Natural killer cell (primary cell): ENCODE data around the gene PIK3AP1. TPM values are rescaled to one million over a fixed set of nuclear protein-coding genes. Genes with fewer than 3 reads are reported as not detected.

Experiments
- ATAC-seq, 3 donors: fragments of 150-1000 bp in 2 of 3; fragments of 200-7000 bp in 1 of 3; cut with Tn5 transposase; 1 replicate in 1 of 3; 2 replicates in 2 of 3; pipeline ENCODE4 v1.10.0; 2021; ENCODE audit warnings: mild to moderate bottlenecking in 2 of 3, moderate library complexity in 2 of 3
- DNase-seq, 2 donors: peaks; one replicate each; pipeline versions ENCODE4 v3.0.0 to v3.0.0-alpha.2; 2013 to 2021; ENCODE audit warnings: mixed read lengths in 1 of 2
- H3K27ac ChIP-seq: one replicate; pipeline ENCODE4 v1.5.1; 2013; ENCODE audit warnings: mild to moderate bottlenecking, low read length
- H3K27me3 ChIP-seq: one replicate; pipeline ENCODE4 v1.6.1; 2013; ENCODE audit warnings: low read length; ENCODE audit not compliant: control insufficient read depth, insufficient read depth
- H3K36me3 ChIP-seq: one replicate; pipeline ENCODE4 v1.6.1; 2013; ENCODE audit warnings: low read length; ENCODE audit not compliant: control insufficient read depth, insufficient read depth
- H3K4me1 ChIP-seq: one replicate; pipeline ENCODE4 v1.6.1; 2013; ENCODE audit warnings: low read length; ENCODE audit not compliant: control insufficient read depth, insufficient read depth
- H3K4me3 ChIP-seq: one replicate; pipeline ENCODE4 v1.5.1; 2013; ENCODE audit warnings: low read length
- H3K9me3 ChIP-seq: one replicate; pipeline ENCODE4 v1.6.1; 2013; ENCODE audit warnings: low read length; ENCODE audit not compliant: control insufficient read depth, insufficient read depth
- H3K27ac Mint-ChIP-seq, 2 donors: one replicate each; pipeline ENCODE4 v1.8.0; 2022; ENCODE audit warnings: mild to moderate bottlenecking in 2 of 2, mixed read lengths in 2 of 2, moderate library complexity in 1 of 2
- H3K27me3 Mint-ChIP-seq, 2 donors: one replicate each; pipeline ENCODE4 v1.8.0; 2022; ENCODE audit warnings: low read depth in 2 of 2, mixed read lengths in 2 of 2
- H3K36me3 Mint-ChIP-seq: one replicate; pipeline ENCODE4 v1.8.0; 2022; ENCODE audit warnings: mixed read lengths
- H3K4me1 Mint-ChIP-seq, 2 donors: one replicate each; pipeline ENCODE4 v1.8.0; 2022; ENCODE audit warnings: mixed read lengths in 2 of 2
- H3K4me3 Mint-ChIP-seq: one replicate; pipeline ENCODE4 v1.8.0; 2022; ENCODE audit warnings: mild to moderate bottlenecking, moderate library complexity, mixed read lengths
- H3K9me3 Mint-ChIP-seq, 2 donors: one replicate each; pipeline ENCODE4 v1.8.0; 2022; ENCODE audit warnings: mixed read lengths in 2 of 2
- WGBS: methylation state at CpG from one replicate; pipeline ENCODE4 v1.1.7; 2013; ENCODE audit warnings: missing lambda C conversion rate; ENCODE audit not compliant: insufficient coverage; 5-methylcytosine and 5-hydroxymethylcytosine counted together
- intact Hi-C: fragments of 100-400 bp; cut with micrococcal nuclease; formaldehyde crosslinking; loops from one replicate; pipeline ENCODE4 v1.14.2; 2022
- total RNA-seq, 4 donors: library from RNA; stranded (reverse); fragments of 120-200 nt in 1 of 4; gene quantifications; one replicate each; pipeline versions ENCODE4 v1.2.3 to v1.2.4, GENCODE V29; 2013 to 2022
- TF ChIP-seq, protein P1 (sequence below): fragments of 200-600 bp; IDR thresholded peaks from one replicate; pipeline ENCODE4 v1.8.0; 2022; ENCODE audit warnings: antibody characterized with exemption

The PIK3AP1 gene
- total RNA-seq, 3 donors from 2014 or later (not counting 1 experiment from before 2014, with no cell fraction given) = 95.3 to 137 (median 97.1) TPM

DNA sequence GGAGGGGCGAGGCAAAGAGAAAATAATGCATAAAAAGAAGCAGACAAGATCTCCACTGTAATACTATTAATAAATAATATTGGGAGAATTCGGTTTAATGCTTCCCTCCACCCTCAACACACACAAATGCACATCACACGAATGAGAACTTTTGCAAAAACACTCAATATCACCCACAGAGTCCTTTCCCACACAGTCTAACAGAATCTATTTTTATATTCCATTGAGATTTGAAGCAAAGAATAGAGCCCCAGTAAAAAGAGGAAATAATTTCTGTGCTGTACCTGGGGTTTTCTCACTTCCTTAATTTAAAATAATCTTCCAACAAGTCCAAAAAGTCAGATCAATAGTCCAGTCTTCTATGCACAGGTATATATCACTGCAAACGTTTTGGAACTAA is 17.0 kb downstream of the PIK3AP1 start:
- H3K4me3 Mint-ChIP-seq = no peak overlapping the region
- H3K27ac Mint-ChIP-seq = peak overlapping the region; percentile 72 to 85
- Histone ChIP-seq H3K36me3 (peaks cover 26% of the 10 kb centered on the region), H3K27me3 (no peaks in the 10 kb centered on the region), H3K27ac (peak overlapping the region; percentile 41), H3K4me3 (no peak overlapping the region), H3K4me1 (peaks cover 35% of the 10 kb centered on the region), H3K9me3 (no peaks in the 10 kb centered on the region)
- H3K36me3 Mint-ChIP-seq = peaks cover 5% of the 10 kb centered on the region
- no peak for DNase-seq
- H3K9me3 Mint-ChIP-seq = no peaks in the 10 kb centered on the region
- peaks cover 62 to 64% of the 10 kb centered on the region in 2 donors for H3K4me1 Mint-ChIP-seq
- TF ChIP-seq, protein P1, sequence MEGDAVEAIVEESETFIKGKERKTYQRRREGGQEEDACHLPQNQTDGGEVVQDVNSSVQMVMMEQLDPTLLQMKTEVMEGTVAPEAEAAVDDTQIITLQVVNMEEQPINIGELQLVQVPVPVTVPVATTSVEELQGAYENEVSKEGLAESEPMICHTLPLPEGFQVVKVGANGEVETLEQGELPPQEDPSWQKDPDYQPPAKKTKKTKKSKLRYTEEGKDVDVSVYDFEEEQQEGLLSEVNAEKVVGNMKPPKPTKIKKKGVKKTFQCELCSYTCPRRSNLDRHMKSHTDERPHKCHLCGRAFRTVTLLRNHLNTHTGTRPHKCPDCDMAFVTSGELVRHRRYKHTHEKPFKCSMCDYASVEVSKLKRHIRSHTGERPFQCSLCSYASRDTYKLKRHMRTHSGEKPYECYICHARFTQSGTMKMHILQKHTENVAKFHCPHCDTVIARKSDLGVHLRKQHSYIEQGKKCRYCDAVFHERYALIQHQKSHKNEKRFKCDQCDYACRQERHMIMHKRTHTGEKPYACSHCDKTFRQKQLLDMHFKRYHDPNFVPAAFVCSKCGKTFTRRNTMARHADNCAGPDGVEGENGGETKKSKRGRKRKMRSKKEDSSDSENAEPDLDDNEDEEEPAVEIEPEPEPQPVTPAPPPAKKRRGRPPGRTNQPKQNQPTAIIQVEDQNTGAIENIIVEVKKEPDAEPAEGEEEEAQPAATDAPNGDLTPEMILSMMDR = no peak
- H3K27me3 Mint-ChIP-seq = no peaks in the 10 kb centered on the region
- ATAC-seq = no peak
- WGBS = no CpG with 5 or more reads among the region's 4 CpGs
- intact Hi-C loops = no loop called here

- Mint-ChIP-seq H3K27me3 (no peaks in the 10 kb centered on the region), H3K4me3 (peak overlapping the region; percentile 71), H3K9me3 (no peaks in the 10 kb centered on the region), H3K36me3 (peaks cover 5% of the 10 kb centered on the region), H3K4me1 (peaks cover 63 to 73% of the 10 kb centered on the region in 2 donors), H3K27ac (peak overlapping the region; percentile 87 to 91)
- Histone ChIP-seq H3K27me3 (no peaks in the 10 kb centered on the region), H3K36me3 (peaks cover 9% of the 10 kb centered on the region), H3K4me1 (peaks cover 43% of the 10 kb centered on the region), H3K27ac (peak overlapping the region; percentile 78), H3K4me3 (no peak overlapping the region), H3K9me3 (no peaks in the 10 kb centered on the region)
- intact Hi-C loops = no loop called here
- 54% methylated on average over 2 of the region's 3 CpGs for WGBS
- TF ChIP-seq, protein P1 = no peak
- ATAC-seq = no peak
- DNase-seq = no peak
These were observed 19.0 kb downstream of the PIK3AP1 start for GRCh38 chr10:96701265-96701664.

GRCh38 chr10:96700374-96701099 is 19.8 kb downstream of the PIK3AP1 start:
- Mint-ChIP-seq H3K27ac (peak overlapping the region; percentile 87 to 91), H3K27me3 (no peaks in the 10 kb centered on the region), H3K9me3 (no peaks in the 10 kb centered on the region), H3K4me3 (peak overlapping the region; percentile 71), H3K4me1 (peaks cover 68 to 79% of the 10 kb centered on the region in 2 donors), H3K36me3 (peaks cover 5% of the 10 kb centered on the region)
- DNase-seq (no peak), ATAC-seq (peak; percentile 60 to 83 (median 71))
- H3K4me1 ChIP-seq = peaks cover 42% of the 10 kb centered on the region
- H3K36me3 ChIP-seq = peaks cover 7% of the 10 kb centered on the region
- TF ChIP-seq, protein P1 = no peak
- peak overlapping the region; percentile 78 for H3K27ac ChIP-seq
- peak overlapping the region; percentile 32 for H3K4me3 ChIP-seq
- H3K9me3 ChIP-seq = no peaks in the 10 kb centered on the region
- H3K27me3 ChIP-seq = no peaks in the 10 kb centered on the region
- 28% methylated on average over 12 of the region's 13 CpGs for WGBS
- intact Hi-C loops = no loop called here
